Stomach (tissue), 9 donors: ENCODE measurements around the gene OCA2. TPM values are rescaled to one million over a fixed set of nuclear protein-coding genes. Genes with fewer than 3 reads are reported as not detected.
A peak's percentile ranks its signal among the peaks of the same experiment; 100 is the strongest.

Experiments
- DNase-seq, 2 donors: peaks; one replicate each; pipeline versions ENCODE4 v3.0.0 to v3.0.0-alpha.2; 2013 to 2019
- H3K27ac ChIP-seq, 5 donors: fragments of 200-600 bp in 4 of 5; sonication (generic) in 4 of 5; one replicate each; pipeline ENCODE4 v1.5.1; 2013 to 2019; ENCODE audit warnings: mild to moderate bottlenecking in 1 of 5, moderate library complexity in 1 of 5
- H3K27me3 ChIP-seq, 3 donors: fragments of 200-600 bp; sonication (generic); one replicate each; pipeline ENCODE4 v1.5.1; 2017 to 2019; ENCODE audit warnings: mixed run types in 1 of 3
- H3K36me3 ChIP-seq, 4 donors: fragments of 200-600 bp; sonication (generic); 1 replicate in 3 of 4; 2 replicates in 1 of 4; pipeline ENCODE4 v1.5.1; 2016 to 2019
- H3K4me1 ChIP-seq, 4 donors: fragments of 200-600 bp; sonication (generic); one replicate each; pipeline ENCODE4 v1.5.1; 2016 to 2019
- H3K4me3 ChIP-seq, 4 donors: fragments of 200-600 bp; sonication (generic) in 3 of 4; one replicate each; pipeline ENCODE4 v1.5.1; 2016 to 2019; ENCODE audit warnings: mild to moderate bottlenecking in 1 of 4
- H3K9me3 ChIP-seq, 4 donors: fragments of 200-600 bp; sonication (generic); one replicate each; pipeline ENCODE4 v1.5.1; 2016 to 2019
- EP300 ChIP-seq: sonication (generic); formaldehyde crosslinking; IDR thresholded peaks from one replicate; pipeline ENCODE4 v1.6.1; 2017; ENCODE audit warnings: antibody characterized with exemption
- POLR2A ChIP-seq, 4 donors: fragments of 450-650 bp; IDR thresholded peaks; one replicate each; pipeline ENCODE4 v1.6.1; 2016; ENCODE audit warnings: antibody characterized with exemption in 4 of 4, control low read depth in 2 of 4, mild to moderate bottlenecking in 1 of 4, moderate library complexity in 1 of 4
- POLR2AphosphoS5 ChIP-seq, 3 donors: sonication (generic); formaldehyde crosslinking; IDR thresholded peaks; one replicate each; pipeline ENCODE4 v1.6.1; 2016; ENCODE audit warnings: antibody characterized with exemption in 3 of 3
- WGBS, 5 donors: extraction: QIAGEN DNeasy Blood & Tissue Kit in 3 of 5; methylation state at CpG; one replicate each; pipeline versions ENCODE4 v1.1.5 to v1.1.7; 2013 to 2018; 5-methylcytosine and 5-hydroxymethylcytosine counted together
- intact Hi-C: fragments of 100-400 bp; cut with DNase I; formaldehyde crosslinking; loops from one replicate; pipeline ENCODE4 v1.15.1; 2023; ENCODE audit warnings: low total_unique reads
- polyA plus RNA-seq, 3 donors: library from polyadenylated mRNA; stranded (reverse); fragments of 200-250 nt; gene quantifications; one replicate each; pipeline ENCODE4 v1.2.3, GENCODE V29; 2013
- total RNA-seq, 5 donors: library from RNA; depleted of rRNA; stranded (reverse); fragments of >200 nt; gene quantifications; one replicate each; pipeline versions ENCODE4 v1.1.0 to v1.2.3, GENCODE V29; 2014 to 2016
- TF ChIP-seq, protein P1 (sequence below), 7 experiments: fragments of 450-650 bp in 4 of 7; fragments of 200-600 bp in 3 of 7; sonication (generic) in 3 of 7; IDR thresholded peaks; one replicate each; pipeline ENCODE4 v1.5.1; 2016 to 2019; ENCODE audit warnings: antibody characterized with exemption in 7 of 7, control low read depth in 2 of 7, mild to moderate bottlenecking in 1 of 7
- donor health status: healthy with polysubstance abuse.
- donor health status: Bipolar disorder and iron deficiency.
- donor health status: healthy.

The OCA2 gene
- total and polyA plus RNA-seq, 8 donors = 0.12 to 0.89 (median 0.65) TPM; not detected in 4

DNA sequence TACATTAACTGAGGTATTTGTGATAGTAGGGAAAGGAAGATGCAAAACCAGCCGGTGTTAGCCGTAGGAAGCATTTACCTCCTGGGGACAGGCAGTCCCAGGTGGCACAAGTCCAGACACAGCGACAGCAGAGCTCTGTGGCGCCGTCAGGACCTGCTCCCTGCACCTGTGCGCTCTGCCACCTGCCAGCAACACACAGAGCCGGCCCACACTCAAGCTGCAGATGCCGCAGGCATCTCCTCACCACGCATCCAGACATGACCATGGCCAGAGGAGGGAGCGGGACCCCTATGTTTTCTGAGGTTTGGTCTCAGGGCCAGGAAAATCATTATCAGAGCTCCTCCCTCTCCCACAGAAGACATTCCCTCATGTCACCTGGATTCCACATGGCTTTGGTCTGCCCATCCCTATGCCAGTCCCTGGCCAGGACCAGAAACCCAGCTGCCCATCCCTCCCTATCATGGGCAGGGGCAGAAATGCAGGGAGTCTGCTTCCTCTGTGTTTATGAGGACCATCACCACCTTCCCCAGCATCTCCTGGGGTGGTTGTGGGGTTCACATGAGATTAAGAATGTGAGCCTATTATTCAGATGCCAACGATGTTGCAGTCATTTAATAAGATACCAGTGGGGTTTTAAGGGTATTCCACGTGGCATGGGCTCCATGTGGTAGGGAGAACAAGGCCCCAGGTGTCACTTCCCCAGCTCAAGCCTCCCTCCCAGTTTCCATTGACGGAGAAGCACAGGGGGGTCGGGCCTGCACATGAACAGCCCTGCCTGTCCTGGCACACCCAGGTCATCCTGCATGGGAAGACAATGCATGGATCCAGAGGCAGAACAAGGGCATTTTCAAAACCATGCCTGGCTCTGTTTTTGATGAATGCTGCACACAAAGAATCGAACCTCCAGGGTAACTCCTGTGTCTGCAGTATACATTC is 251.1 kb downstream of the OCA2 start:
- no peaks in the 10 kb centered on the region for H3K4me1 ChIP-seq
- no peak overlapping the region for H3K4me3 ChIP-seq
- no peak for TF ChIP-seq EP300
- TF ChIP-seq, protein P1, sequence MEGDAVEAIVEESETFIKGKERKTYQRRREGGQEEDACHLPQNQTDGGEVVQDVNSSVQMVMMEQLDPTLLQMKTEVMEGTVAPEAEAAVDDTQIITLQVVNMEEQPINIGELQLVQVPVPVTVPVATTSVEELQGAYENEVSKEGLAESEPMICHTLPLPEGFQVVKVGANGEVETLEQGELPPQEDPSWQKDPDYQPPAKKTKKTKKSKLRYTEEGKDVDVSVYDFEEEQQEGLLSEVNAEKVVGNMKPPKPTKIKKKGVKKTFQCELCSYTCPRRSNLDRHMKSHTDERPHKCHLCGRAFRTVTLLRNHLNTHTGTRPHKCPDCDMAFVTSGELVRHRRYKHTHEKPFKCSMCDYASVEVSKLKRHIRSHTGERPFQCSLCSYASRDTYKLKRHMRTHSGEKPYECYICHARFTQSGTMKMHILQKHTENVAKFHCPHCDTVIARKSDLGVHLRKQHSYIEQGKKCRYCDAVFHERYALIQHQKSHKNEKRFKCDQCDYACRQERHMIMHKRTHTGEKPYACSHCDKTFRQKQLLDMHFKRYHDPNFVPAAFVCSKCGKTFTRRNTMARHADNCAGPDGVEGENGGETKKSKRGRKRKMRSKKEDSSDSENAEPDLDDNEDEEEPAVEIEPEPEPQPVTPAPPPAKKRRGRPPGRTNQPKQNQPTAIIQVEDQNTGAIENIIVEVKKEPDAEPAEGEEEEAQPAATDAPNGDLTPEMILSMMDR (IDR thresholded peaks at IDR 0.05) = no peak
- no peak for TF ChIP-seq POLR2A (IDR thresholded peaks at IDR 0.05)
- TF ChIP-seq POLR2AphosphoS5 (IDR thresholded peaks at IDR 0.05) = no peak
- H3K9me3 ChIP-seq = peaks cover 0 to 61% (median 23%) of the 10 kb centered on the region in 4 donors
- H3K27me3 ChIP-seq = no peaks in the 10 kb centered on the region
- peak in 1 of 2 donors; percentile 9 for DNase-seq
- H3K36me3 ChIP-seq = no peaks in the 10 kb centered on the region
- H3K27ac ChIP-seq = no peak overlapping the region
- intact Hi-C loops = no loop called here
- WGBS, 5 donors = 80 to 88% (median 83%) methylated on average over 11 to 15 of the region's 15 CpGs

DNA sequence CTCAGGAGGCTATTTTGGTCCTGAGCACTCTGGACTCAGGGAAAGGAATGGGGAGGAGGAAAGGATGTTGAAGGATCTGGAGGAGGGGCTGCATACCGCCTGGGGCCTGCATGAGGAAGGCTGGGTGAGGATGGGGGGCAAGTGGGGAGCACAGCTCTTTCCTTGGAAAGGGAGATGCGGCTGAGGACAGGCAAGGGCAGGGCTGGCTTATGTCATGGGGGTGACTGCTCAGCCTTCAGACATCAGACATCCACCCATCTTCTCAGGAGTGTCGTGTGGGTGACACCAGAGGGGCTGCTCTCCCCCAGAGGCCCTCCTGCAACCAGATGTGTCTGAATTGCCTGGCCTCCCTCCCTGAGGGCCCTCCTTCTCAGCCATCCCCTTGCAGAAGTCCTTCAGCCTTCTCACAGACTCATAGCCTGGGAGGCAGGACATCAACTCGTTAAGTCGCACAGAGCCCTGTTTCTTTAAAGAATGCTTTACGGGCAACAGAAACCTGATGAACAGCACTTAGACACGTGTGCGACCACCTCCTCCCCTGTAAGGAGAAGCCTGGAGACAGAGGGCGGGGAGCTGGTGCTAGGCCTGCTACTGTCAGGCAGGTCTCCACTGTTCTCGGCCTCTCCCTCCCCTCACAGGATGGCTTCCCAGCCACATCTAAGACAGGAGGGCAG is 252.3 kb downstream of the OCA2 start:
- 77 to 82% (median 81%) methylated on average over 9 to 10 of the region's 10 CpGs for WGBS, 5 donors
- Histone ChIP-seq H3K27me3 (no peaks in the 10 kb centered on the region), H3K4me3 (no peak overlapping the region), H3K4me1 (no peaks in the 10 kb centered on the region), H3K36me3 (no peaks in the 10 kb centered on the region), H3K9me3 (peaks cover 0 to 59% (median 23%) of the 10 kb centered on the region in 4 donors), H3K27ac (no peak overlapping the region)
- intact Hi-C loops = no loop called here
- no peak for DNase-seq
- no peak for TF ChIP-seq EP300
- TF ChIP-seq POLR2AphosphoS5 (IDR thresholded peaks at IDR 0.05) = no peak
- no peak for TF ChIP-seq POLR2A (IDR thresholded peaks at IDR 0.05)
- TF ChIP-seq, protein P1 (IDR thresholded peaks at IDR 0.05) = no peak

DNA sequence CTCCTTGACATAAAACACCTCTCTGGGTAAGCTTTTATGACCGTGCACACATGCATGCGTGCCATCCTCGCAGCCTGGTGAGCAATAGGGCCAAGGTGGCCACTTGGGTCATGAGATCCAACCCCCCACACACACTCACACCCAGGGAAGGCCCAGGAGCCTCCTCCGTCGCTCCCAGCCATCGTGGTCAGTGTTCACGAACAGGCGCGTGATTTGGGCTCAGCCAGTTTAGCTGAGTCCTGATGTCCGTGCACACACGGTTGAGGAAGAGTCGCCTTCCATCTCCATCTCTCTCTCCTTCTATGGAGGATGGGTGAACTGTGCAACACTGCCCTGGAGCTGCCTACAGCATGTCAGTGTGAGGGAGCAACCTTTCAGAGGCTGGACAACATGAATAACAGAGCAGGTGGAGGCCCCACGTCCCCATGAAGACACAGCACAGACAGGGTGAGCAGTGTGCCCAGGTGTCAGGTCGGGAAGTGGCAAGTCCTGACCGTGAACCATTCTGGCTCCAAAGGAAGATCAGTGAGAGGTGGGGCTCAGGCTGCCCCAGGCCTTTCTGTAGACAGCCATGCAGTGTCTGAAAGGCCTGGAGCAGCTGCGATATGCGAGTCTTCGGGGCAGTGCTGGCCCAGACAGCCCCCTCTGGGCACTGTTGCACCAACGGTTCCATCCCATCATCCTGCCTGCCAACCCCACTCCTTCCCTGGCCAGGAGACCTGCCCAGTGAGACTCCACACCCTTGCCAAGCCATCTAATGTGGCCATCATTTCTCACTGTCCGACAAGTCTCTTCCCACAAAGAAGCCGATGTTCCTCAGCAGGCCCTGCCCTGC is 253.4 kb downstream of the OCA2 start:
- H3K4me3 ChIP-seq = no peak overlapping the region
- WGBS, 5 donors = 77 to 86% (median 82%) methylated on average over 20 to 21 of the region's 21 CpGs
- no peaks in the 10 kb centered on the region for H3K4me1 ChIP-seq
- H3K27ac ChIP-seq = no peak overlapping the region
- no peaks in the 10 kb centered on the region for H3K36me3 ChIP-seq
- no peak for DNase-seq
- intact Hi-C loops = no loop called here
- no peaks in the 10 kb centered on the region for H3K27me3 ChIP-seq
- TF ChIP-seq POLR2A (IDR thresholded peaks at IDR 0.05) = no peak
- no peak for TF ChIP-seq EP300
- no peak for TF ChIP-seq POLR2AphosphoS5 (IDR thresholded peaks at IDR 0.05)
- TF ChIP-seq, protein P1 (IDR thresholded peaks at IDR 0.05) = no peak
- peaks cover 0 to 48% (median 19%) of the 10 kb centered on the region in 4 donors for H3K9me3 ChIP-seq
